HK-2 (cell line): ENCODE measurements around the gene MYMX.

Source experiments
- DNase-seq: peaks from one replicate; pipeline ENCODE4 v3.0.0-alpha.2; 2018; ENCODE audit not compliant: unreplicated experiment

MYMX gene

DNA sequence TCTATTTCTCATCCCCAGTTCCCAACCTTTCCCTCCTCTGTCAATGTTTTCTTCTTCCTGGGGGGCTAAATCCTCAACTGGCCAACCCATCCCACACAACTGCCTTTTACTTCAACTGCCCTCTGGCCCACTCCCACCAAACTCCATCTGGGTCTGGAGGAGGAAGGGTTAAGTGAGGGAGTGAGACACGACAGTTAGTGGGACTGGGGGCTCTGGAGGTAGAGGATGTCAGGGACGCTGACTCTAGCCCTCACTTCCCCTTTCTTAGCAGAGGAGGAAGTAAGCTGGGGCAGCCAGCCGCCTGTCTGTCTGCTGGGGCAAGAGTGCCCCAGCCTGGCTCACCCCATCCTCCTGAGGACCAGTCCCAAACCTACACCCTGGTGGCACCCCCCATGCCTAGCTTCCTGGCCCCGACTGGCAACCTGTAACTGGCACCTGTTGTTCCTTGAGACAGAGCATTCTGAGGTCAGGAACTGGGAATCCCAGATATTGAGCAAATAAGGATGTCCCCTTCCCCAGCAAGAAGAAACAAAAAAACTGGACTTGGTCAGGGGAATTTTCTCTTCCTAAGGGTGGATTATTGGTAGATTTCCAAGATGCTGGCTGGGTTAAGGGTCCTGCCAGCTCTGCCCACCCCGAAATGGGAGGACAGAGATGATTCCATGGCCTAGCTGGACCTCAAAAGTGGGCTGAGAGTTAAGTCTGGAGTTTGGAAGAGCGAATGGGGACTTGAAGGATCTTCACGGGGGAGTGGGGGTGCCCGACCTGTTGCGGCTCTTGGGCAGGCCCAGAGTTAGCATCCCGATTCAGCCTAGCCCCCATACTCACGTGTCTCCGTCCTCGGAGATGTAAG is 47.7 kb downstream of the MYMX start:
- peak; percentile 35 for DNase-seq

GRCh38 chr6:44265007-44265721 is 48.4 kb downstream of the MYMX start, which contains the start of gene NFKBIE:
Gene NFKBIE, minus strand, starts transcription at chr6:44265551. Its CDS starts 205 bp downstream, at chr6:44265346.
- peak; percentile 98 for DNase-seq

DNA sequence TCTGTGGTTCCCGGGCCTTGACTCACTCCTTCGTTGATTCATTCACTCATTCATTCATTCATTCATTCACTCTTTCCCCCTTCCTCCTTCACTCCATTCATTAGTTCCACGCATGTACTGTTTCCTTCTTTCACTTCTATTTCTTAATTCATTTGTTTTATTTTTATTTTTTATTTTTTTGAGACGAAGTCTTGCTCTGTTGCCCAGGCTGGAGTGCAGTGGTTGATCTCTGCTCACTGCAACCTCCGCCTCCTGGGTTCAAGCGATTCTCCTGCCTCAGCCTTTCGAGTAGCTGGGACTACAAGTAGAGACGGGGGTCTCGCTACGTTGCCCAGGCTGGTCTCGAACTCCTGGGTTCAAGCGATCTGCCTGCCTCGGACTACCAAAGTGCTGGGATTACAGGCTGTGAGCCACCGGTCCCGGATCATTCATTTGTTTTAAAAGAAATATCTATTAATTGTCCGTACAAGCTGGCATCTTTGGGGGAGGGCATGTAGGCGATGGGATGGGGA is 49.1 kb downstream of the MYMX start:
- DNase-seq: no peak

DNA sequence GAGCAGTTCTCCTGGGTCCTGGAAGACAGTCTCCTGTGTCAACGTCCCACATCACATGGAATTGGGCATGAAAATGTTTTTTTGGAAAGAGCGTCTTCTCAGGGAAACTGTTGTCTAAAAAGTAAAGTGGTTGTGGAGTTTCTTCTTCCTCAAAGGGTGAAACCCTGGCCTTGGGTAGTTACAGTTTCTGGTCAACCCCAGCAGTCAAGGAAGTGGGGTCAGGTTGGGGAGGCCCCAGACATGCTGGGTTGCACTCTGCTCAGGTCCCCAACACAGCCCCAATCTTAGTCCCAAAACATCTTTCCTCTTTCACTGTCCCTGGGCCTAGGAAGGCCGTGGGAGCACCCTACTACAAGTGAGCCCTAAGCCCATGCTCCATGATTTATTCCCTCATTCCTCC is 49.6 kb downstream of the MYMX start:
- no peak for DNase-seq

DNA sequence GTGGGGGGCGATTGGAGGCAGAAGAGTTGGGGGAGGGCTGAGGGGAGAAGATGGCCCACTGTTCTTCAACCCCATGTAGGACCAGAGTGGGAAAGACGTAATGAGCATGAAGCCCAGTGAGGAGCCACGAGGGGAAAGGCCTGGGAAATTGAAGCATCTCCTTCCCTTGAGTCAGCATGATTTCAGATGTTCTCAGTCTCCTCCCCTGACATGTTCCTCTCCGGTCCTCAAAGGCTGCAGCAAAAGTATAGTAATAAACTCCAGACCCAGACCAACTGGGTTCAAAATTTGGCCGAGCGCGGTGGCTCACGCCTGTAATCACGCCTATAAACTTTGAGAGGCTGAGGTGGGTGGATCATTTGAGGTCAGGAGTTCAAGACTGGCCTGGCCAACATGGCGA is 50.5 kb downstream of the MYMX start:
- no peak for DNase-seq
